ENCODE data around the gene RTEL1.
"Not testable (repeated sequence)": the region's sequence is repeated elsewhere in the genome, so short reads cannot be mapped to it uniquely, and the experiment has no call there.

GRCh38 chr20:63650486-63650885 is 7.6 kb upstream of the RTEL1 start:
- TF ChIP-seq CTCF, POLR2A (IDR thresholded peaks at IDR 0.05): not testable (repeated sequence)

Measured in right lobe of liver (tissue), 4 donors.